Stimulated activated effector memory CD8-positive, alpha-beta T cell treated with anti-CD3 and anti-CD28 coated beads, Interleukin-12 subunit alpha, Interleukin-12 subunit beta, amount 100 ng/mL, for 72 hours (primary cell): ENCODE data around the gene RSAD2.
A peak's percentile ranks its signal among the peaks of the same experiment; 100 is the strongest.

ENCODE experiments used
- ATAC-seq: fragments of 150-1000 bp; cut with Tn5 transposase; 2 replicates; pipeline ENCODE4 v1.10.0; 2021
- DNase-seq, 2 donors: peaks; one replicate each; pipeline ENCODE4 v3.0.0; 2021 to 2022; ENCODE audit warnings: low spot score in 2 of 2
- H3K27ac Mint-ChIP-seq: one replicate; pipeline ENCODE4 v1.8.0; 2022; ENCODE audit warnings: mild to moderate bottlenecking, mixed read lengths
- H3K36me3 Mint-ChIP-seq: one replicate; pipeline ENCODE4 v1.8.0; 2022; ENCODE audit warnings: mild to moderate bottlenecking, mixed read lengths
- H3K4me1 Mint-ChIP-seq: one replicate; pipeline ENCODE4 v1.8.0; 2022; ENCODE audit warnings: mixed read lengths
- H3K4me3 Mint-ChIP-seq: one replicate; pipeline ENCODE4 v1.8.0; 2022; ENCODE audit warnings: mild to moderate bottlenecking, mixed read lengths
- H3K9me3 Mint-ChIP-seq: one replicate; pipeline ENCODE4 v1.8.0; 2022; ENCODE audit warnings: mixed read lengths

Gene RSAD2

GRCh38 chr2:6909431-6910385, 32.1 kb downstream of the RSAD2 start:
- ATAC-seq (peak; percentile 88), DNase-seq (peak in 1 of 2 donors; percentile 27)
- H3K36me3 Mint-ChIP-seq, result peaks cover 15% of the 10 kb centered on the region
- H3K27ac Mint-ChIP-seq, result peak overlapping the region; percentile 64
- H3K4me1 Mint-ChIP-seq, result peaks cover 82% of the 10 kb centered on the region
- H3K4me3 Mint-ChIP-seq, result peak overlapping the region; percentile 46
- no peaks in the 10 kb centered on the region for H3K9me3 Mint-ChIP-seq

GRCh38 chr2:6911721-6912120, 34.1 kb downstream of the RSAD2 start:
- H3K9me3 Mint-ChIP-seq, result no peaks in the 10 kb centered on the region
- peak overlapping the region; percentile 54 for H3K27ac Mint-ChIP-seq
- H3K4me1 Mint-ChIP-seq, result peaks cover 83% of the 10 kb centered on the region
- ATAC-seq, result no peak
- no peak overlapping the region for H3K4me3 Mint-ChIP-seq
- peaks cover 15% of the 10 kb centered on the region for H3K36me3 Mint-ChIP-seq
- no peak for DNase-seq

GRCh38 chr2:6913415-6914157, 36.0 kb downstream of the RSAD2 start:
- ATAC-seq (no peak), DNase-seq (no peak)
- Mint-ChIP-seq H3K4me3 (peak overlapping the region; percentile 3), H3K9me3 (no peaks in the 10 kb centered on the region), H3K36me3 (peaks cover 17% of the 10 kb centered on the region), H3K4me1 (peaks cover 66% of the 10 kb centered on the region), H3K27ac (no peak overlapping the region)

GRCh38 chr2:6914828-6915227, 37.3 kb downstream of the RSAD2 start:
- ATAC-seq (no peak), DNase-seq (no peak)
- Mint-ChIP-seq H3K4me3 (no peak overlapping the region), H3K36me3 (peaks cover 19% of the 10 kb centered on the region), H3K4me1 (peaks cover 66% of the 10 kb centered on the region), H3K9me3 (no peaks in the 10 kb centered on the region), H3K27ac (no peak overlapping the region)

- H3K4me1 Mint-ChIP-seq, result peaks cover 66% of the 10 kb centered on the region
- no peak for DNase-seq
- no peak for ATAC-seq
- H3K27ac Mint-ChIP-seq, result no peak overlapping the region
- H3K36me3 Mint-ChIP-seq, result peaks cover 16% of the 10 kb centered on the region
- no peak overlapping the region for H3K4me3 Mint-ChIP-seq
- H3K9me3 Mint-ChIP-seq, result no peaks in the 10 kb centered on the region
These were observed 37.8 kb downstream of the RSAD2 start for GRCh38 chr2:6915399-6915798.

- Mint-ChIP-seq H3K27ac (no peak overlapping the region), H3K4me3 (peak overlapping the region; percentile 76), H3K9me3 (no peaks in the 10 kb centered on the region), H3K36me3 (peaks cover 14% of the 10 kb centered on the region), H3K4me1 (peaks cover 62% of the 10 kb centered on the region)
- ATAC-seq, result no peak
- DNase-seq, result no peak
These were observed 38.6 kb downstream of the RSAD2 start for GRCh38 chr2:6916224-6916623.

- Mint-ChIP-seq H3K36me3 (peaks cover 12% of the 10 kb centered on the region), H3K4me3 (peak overlapping the region; percentile 76), H3K4me1 (peaks cover 63% of the 10 kb centered on the region), H3K9me3 (no peaks in the 10 kb centered on the region), H3K27ac (no peak overlapping the region)
- no peak for DNase-seq
- no peak for ATAC-seq
These were observed 39.1 kb downstream of the RSAD2 start for GRCh38 chr2:6916736-6917070.

GRCh38 chr2:6917071-6917760, 39.6 kb downstream of the RSAD2 start, which contains the start of gene RNF144A:
Gene RNF144A (plus strand): TSS chr2:6917412. CDS start chr2:6996927, 79,515 bp downstream.
- Mint-ChIP-seq H3K36me3 (peaks cover 12% of the 10 kb centered on the region), H3K27ac (peak within 1 kb of the TSS; percentile 77), H3K4me1 (peaks cover 67% of the 10 kb centered on the region), H3K4me3 (peak within 1 kb of the TSS; percentile 76), H3K9me3 (no peaks in the 10 kb centered on the region)
- peak; percentile 90 for ATAC-seq
- DNase-seq, result peak; percentile 82 to 89

- peak in 1 of 2 donors; percentile 64 for DNase-seq
These were observed 40.3 kb downstream of the RSAD2 start for GRCh38 chr2:6917761-6918421.

GRCh38 chr2:6919901-6920742, 42.5 kb downstream of the RSAD2 start:
- peak overlapping the region; percentile 37 for H3K27ac Mint-ChIP-seq
- peaks cover 8% of the 10 kb centered on the region for H3K36me3 Mint-ChIP-seq
- DNase-seq (peak in 1 of 2 donors; percentile 45), ATAC-seq (no peak)
- H3K4me1 Mint-ChIP-seq, result peaks cover 68% of the 10 kb centered on the region
- H3K9me3 Mint-ChIP-seq, result no peaks in the 10 kb centered on the region
- H3K4me3 Mint-ChIP-seq, result no peak overlapping the region

More at GRCh38 chr2:6917761-6918421, 40.3 kb downstream of the RSAD2 start:
- H3K4me1 Mint-ChIP-seq, result peaks cover 64% of the 10 kb centered on the region
- ATAC-seq, result peak; percentile 60
- peak overlapping the region; percentile 77 for H3K27ac Mint-ChIP-seq
- peaks cover 8% of the 10 kb centered on the region for H3K36me3 Mint-ChIP-seq
- peak overlapping the region; percentile 76 for H3K4me3 Mint-ChIP-seq
- H3K9me3 Mint-ChIP-seq, result no peaks in the 10 kb centered on the region

GRCh38 chr2:6920743-6921064, 43.1 kb downstream of the RSAD2 start:
- ATAC-seq (no peak), DNase-seq (no peak)
- Mint-ChIP-seq H3K4me3 (no peak overlapping the region), H3K36me3 (peaks cover 8% of the 10 kb centered on the region), H3K27ac (peak overlapping the region; percentile 37), H3K4me1 (peaks cover 68% of the 10 kb centered on the region), H3K9me3 (no peaks in the 10 kb centered on the region)

- Mint-ChIP-seq H3K27ac (peak overlapping the region; percentile 10), H3K4me1 (peaks cover 73% of the 10 kb centered on the region), H3K9me3 (no peaks in the 10 kb centered on the region), H3K4me3 (no peak overlapping the region), H3K36me3 (peaks cover 8% of the 10 kb centered on the region)
- ATAC-seq (no peak), DNase-seq (peak in 1 of 2 donors; percentile 46)
These were observed 43.8 kb downstream of the RSAD2 start for GRCh38 chr2:6921321-6921922.

- ATAC-seq (no peak), DNase-seq (no peak)
- Mint-ChIP-seq H3K4me3 (no peak overlapping the region), H3K4me1 (peaks cover 81% of the 10 kb centered on the region), H3K36me3 (peaks cover 8% of the 10 kb centered on the region), H3K27ac (no peak overlapping the region), H3K9me3 (no peaks in the 10 kb centered on the region)
These were observed 44.7 kb downstream of the RSAD2 start for GRCh38 chr2:6922201-6922656.

- peak overlapping the region; percentile 68 for H3K27ac Mint-ChIP-seq
- no peak overlapping the region for H3K4me3 Mint-ChIP-seq
- H3K4me1 Mint-ChIP-seq, result peaks cover 87% of the 10 kb centered on the region
- ATAC-seq (no peak), DNase-seq (no peak)
- peaks cover 8% of the 10 kb centered on the region for H3K36me3 Mint-ChIP-seq
- peaks cover 2% of the 10 kb centered on the region for H3K9me3 Mint-ChIP-seq
These were observed 45.7 kb downstream of the RSAD2 start for GRCh38 chr2:6923319-6923718.
